GM19193 (cell line): ENCODE measurements around the gene BBS12.

Experiments used
- POLR2A ChIP-seq: IDR thresholded peaks from 4 replicates; pipeline ENCODE4 v1.6.1; 2011; ENCODE audit not compliant: insufficient read depth, insufficient read length; ENCODE audit errors: extremely low read depth

Gene BBS12

GRCh38 chr4:122747068-122747467 lies 14.6 kb downstream of the BBS12 start:
- TF ChIP-seq POLR2A: no peak

- no peak for TF ChIP-seq POLR2A
Measured at GRCh38 chr4:122747883-122748282, 15.4 kb downstream of the BBS12 start.

GRCh38 chr4:122749704-122750454 lies 17.4 kb downstream of the BBS12 start:
- no peak for TF ChIP-seq POLR2A

DNA sequence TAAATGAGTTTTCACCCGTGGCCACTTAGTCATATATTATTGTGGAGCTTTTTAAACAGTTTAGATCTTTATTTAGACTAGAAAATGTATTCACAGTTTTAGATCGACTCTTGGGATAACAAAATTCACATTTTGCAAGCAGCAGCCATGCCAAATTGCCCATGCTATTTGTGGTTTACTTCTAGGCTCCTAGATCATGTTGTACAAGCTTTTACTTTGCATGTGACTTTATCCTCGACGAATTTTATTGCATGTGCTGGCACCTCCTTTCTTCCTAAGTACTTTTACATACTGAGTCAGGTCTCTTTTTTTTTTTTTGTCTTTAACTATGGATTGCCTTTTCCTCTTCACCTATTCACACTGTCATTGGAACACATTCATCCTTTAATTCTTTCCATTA lies 23.2 kb downstream of the BBS12 start:
- no peak for TF ChIP-seq POLR2A

GRCh38 chr4:122758033-122758432 lies 25.5 kb downstream of the BBS12 start:
- TF ChIP-seq POLR2A: no peak

DNA sequence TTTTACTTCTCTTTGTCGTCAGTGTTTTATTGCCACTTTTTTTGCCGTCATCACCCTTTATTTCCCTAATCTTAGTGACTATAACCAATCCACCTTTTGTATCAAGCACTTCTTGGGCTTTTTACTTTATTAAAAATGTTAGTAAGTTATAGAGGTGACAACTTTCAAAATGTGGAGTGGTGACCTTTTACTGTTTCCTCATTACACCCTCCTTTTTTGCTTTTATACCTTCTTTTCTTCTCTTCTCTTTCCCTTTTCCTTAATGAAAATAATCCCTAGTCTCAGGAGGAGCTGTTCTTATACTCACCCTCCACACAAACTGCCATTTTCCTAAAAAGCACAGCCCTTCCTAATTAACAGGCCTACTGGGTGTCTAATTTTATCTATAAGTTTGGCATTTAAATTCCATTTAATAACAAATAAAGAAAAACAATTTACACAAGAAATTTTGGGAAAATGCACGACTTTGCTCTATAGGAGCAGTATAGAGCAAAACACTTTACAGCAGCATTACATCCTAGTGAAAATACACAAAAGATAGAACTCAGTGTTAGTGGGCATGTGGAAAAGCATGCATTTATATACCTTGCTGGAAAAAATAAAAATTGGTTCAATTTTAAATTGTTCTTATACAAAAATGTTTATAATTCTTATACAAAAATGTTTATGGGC lies 27.3 kb downstream of the BBS12 start:
- TF ChIP-seq POLR2A: no peak

- no peak for TF ChIP-seq POLR2A
Measured at GRCh38 chr4:122762520-122762919, 30.0 kb downstream of the BBS12 start.

GRCh38 chr4:122762966-122763716 lies 30.6 kb downstream of the BBS12 start:
- no peak for TF ChIP-seq POLR2A

DNA sequence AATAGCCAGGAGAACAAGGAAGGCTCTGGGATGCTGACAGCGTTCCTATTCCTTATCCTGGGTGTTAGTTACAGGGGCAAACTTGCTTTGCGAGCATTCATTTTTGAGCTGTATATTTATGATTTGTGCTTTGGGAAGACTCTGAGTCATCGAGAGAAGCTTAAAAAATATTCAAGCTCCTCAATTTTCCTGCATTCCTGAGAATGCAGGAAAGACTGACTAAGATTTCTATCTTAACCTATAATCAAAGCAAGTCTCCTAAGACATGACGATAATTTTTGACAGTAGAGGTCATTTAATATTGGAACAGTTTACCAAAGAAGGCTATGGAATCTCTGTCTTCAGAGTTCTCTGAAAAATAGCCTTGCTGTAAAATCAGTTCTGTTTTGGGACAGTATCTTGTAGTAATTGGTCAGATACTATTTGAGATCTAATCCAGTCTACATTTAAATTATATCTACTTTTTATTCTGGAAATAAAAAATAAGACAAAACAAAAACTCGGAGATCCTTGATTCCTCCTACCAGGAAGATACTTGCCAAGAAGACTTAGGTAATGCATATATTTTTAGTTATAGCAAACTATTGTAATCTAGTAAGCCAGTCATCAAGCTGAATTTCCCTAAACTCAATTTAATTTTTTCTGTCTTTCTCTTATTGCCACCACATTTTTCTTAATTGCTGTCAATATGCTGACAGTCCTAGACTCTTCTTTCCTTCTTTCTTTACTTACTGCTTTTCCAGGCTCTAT lies 31.7 kb downstream of the BBS12 start:
- no peak for TF ChIP-seq POLR2A

DNA sequence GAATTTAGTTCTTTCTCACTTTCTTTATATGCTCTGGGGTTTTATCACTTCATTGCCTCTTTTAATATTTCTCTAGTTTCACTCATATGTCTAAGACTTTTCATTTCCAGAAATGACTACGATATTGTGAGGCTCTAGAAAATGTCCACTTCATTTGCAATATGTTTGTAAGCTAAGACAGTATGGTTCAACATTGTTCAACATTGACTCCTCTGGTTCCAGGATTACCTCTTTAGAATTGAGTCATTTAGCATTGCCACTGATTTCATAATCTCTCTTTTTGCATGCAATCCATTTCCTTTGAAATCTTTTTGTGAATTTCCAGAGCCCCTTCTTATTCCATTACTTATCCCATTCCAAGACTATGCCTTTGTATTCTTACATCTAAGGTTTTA lies 32.3 kb downstream of the BBS12 start:
- TF ChIP-seq POLR2A: no peak

DNA sequence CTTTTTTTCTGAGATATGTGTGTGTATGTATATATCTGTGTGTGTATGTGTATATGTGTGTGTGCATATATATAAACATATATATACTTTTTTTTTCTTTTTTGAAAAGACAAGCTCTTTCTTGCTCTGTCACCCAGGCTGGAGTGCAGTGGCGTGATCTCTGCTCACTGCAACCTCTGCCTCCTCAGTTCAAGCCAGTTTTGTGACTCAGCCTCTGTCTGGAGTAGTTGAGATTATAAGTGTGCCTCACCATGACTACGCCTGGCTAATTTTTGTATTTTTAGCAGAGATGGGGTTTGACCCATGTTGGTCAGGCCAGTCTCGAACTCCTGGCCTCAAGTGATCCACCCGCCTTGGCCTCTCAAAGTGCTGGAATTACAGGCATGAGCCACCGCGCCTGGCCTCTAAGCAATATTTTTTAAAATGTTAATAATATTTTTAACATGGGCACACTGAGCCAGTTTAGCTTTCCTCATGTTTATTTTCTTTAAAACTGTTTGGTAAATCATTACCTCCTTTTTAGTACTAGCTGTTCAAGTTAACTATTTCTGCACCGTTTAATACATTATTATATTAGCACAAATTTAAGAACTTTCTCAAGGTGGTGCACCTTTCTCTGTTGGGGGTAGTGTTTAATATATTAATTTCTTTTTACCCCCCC lies 33.3 kb downstream of the BBS12 start:
- TF ChIP-seq POLR2A: no peak

- no peak for TF ChIP-seq POLR2A
Measured at GRCh38 chr4:122766353-122766705, 33.8 kb downstream of the BBS12 start.

DNA sequence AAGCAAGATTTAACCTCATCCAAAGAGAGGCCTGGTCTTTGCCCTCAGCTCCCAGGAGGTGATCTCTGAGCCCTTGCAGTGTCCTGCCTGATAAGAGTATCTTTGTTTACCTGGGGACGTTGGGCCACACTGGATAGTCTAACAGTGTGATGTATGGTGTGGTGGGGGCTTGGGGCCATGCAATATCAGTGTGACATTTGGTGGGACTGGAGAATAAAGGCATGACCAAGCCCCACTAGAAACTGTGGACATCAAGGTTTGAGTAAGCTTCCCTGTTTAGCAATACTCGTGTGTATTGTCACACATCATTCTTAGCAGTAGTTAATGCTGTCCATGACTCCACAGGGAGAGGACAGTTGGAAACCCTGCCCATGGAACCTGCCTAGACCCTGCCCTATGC lies 34.4 kb downstream of the BBS12 start:
- TF ChIP-seq POLR2A: no peak

- TF ChIP-seq POLR2A: no peak
Measured at GRCh38 chr4:122771724-122772123, 39.2 kb downstream of the BBS12 start.
